GM18505 (cell line): Measurements from ENCODE around the gene AK4.
A peak's percentile ranks its signal among the peaks of the same experiment; 100 is the strongest.
"Not testable (repeated sequence)": the region's sequence is repeated elsewhere in the genome, so short reads cannot be mapped to it uniquely, and the experiment has no call there.

ENCODE experiments used
- ATAC-seq: cut with Tn5 transposase; IDR thresholded peaks from one replicate; pipeline ENCODE4 v1.9.1; 2021; ENCODE audit not compliant: unreplicated experiment
- POLR2A ChIP-seq: IDR thresholded peaks from 4 replicates; pipeline ENCODE4 v1.6.1; 2011; ENCODE audit warnings: borderline replicate concordance; ENCODE audit not compliant: insufficient read depth, insufficient read length; ENCODE audit errors: extremely low read depth

Gene AK4

DNA sequence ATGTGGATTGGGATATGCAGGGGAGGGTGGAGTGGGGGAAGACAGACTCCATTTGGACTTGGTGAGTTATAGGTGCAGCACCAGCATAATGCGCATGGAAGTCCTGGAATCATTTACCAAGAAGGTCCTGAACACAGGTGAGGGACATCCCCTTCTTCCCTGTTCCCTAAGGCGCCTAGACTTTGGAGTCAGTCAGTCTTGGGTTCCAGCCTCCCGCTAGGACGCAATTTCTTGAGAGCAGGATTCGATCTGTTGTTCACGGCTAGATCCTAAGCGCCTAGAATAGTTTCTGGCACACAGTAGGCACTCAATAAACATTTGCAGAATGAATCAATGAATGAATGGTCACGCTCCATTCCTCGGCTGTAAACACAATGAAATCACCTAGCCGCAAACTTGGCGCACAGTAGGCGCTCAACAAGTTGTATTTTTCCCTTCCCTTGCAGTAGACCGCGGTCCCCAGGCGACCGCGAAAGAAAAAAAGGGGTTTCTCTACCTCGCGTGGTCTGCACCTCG is 1.0 kb upstream of the AK4 start:
- no peak for TF ChIP-seq POLR2A
- ATAC-seq: no peak

DNA sequence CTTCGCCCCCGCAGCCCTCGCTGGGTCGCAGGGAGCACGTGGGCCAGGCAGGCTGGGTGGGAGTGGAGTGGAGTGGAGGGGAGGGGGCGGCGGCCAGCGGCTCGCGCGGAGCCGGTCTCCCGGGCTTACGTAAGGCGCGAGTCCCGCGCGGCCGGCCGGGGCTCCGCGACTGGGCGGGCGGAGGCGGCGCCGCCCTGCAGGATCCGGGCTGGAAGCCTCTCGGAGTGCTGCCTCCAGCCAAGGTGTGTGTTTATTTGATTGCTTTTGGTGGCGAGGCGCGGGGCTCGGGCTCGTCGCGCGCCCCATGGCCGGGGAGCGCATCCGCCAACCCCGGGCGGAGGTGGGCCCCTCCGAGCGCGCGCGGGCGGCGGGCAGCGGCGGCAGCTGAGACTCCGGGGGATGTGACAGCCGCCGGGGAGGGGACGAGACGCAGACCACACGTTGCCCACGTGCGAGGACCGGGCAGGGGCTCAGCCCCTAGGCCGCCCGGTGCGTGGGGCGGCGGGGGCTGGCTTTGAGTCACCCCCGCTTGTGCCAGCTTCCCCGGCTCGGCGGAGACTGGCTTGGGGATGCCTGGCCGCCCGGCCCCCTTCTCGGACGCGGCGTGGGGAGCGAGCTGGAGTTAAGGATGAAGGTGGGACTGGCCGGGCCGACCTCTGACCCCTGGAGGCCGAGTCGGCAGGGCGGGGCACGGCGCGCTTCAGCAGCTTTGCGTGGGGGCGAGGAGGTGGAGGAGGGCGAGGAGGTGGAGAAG is 402 bp upstream of the AK4 start:
- peak; percentile 58 for ATAC-seq

DNA sequence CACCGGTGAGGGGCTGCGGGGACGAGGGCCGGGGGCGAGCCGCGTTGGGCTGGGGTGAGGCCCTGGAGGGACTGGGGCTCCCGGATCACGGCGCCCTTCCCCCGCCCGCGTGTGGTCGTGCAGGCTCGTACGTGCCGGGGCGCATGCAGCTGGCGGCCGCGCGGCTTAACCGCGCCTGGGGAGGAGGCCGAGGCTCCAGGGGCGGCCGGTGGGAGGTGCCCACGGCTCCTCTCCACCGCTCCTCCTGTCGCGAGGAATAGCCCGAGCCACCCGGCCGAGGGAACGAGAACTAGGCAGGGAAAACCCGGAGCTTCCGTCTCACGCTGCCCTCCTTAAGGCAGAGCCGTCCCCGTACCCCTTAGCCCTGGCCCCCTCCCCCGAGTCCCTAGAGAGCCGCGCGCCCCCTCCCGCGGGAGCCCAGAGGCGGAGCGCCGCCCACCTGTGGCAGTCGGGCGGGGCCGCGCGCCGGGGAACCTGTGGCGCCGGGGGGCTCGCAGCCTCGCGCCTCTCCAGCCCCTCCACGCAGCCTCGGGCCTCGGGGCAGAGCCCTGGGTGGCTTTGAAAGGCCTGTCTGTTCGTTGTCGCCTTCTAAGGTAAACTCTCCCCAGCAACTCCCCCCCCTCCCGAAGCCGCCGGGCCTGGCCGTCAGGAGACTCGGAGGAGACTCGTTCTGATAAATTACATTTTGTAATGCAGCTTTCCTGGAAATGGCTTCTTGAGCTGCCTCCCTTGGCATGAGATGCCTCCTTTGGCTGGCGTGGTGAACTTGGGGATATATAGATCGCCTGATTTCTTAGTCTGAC is 746 bp downstream of the AK4 start:
- TF ChIP-seq POLR2A: no peak
- peak; percentile 63 for ATAC-seq

More for the DNA sequence above, 402 bp upstream of the AK4 start:
- TF ChIP-seq POLR2A: no peak

DNA sequence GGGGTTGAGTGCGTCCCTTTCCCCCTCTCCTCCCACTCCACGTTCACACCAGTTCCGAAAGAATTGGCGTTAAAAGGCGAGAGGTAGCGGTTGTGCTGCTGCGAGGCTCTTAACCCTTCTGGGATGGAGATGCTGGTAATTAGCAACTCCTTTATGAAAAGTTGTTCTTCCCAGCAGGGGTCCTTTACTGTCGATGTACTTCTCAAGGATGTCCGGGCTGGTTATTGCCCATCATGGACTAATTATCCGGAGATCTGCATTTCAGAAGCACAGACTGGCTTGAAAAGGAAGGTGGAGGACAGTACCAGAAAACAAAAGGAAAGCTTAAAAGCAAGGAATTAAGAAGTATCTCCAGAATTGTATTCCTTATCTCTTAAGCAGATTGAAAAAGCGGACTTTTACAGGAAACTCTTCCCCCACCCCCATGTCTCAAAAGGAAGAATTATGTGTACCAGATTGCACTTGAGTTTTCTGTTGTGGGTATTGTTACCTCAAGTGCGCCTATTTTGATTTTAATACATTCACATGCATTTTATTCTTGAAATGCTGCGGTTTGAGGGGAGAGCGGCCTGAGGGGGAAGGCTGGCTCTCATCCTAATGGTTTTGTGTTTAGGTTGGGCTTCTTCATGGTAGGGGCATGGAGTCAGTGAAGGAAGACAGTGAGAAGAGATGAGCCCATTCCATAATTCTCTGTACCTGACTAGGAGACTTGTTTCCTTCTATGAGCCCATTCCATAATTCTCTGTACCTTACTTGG is 1.5 kb downstream of the AK4 start:
- TF ChIP-seq POLR2A: no peak
- ATAC-seq: no peak

DNA sequence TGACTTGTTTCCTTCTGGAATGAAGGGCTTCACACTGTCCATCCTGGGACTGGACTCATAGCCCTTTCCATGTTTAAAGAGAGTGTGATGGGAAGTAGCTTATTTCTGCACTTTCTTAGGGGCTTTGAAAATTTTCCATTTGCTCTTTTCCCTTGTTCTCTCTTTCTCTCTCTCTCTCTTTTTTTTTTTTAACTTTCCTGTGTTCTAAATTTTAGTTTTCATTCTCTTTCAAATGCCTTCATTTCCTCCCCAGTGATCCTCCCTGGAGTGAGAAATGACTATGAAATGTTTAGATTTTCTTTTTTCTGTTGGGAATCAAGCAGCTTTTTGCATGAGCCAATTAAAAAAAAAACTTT is 2.1 kb downstream of the AK4 start:
- TF ChIP-seq POLR2A: no peak
- ATAC-seq: no peak

DNA sequence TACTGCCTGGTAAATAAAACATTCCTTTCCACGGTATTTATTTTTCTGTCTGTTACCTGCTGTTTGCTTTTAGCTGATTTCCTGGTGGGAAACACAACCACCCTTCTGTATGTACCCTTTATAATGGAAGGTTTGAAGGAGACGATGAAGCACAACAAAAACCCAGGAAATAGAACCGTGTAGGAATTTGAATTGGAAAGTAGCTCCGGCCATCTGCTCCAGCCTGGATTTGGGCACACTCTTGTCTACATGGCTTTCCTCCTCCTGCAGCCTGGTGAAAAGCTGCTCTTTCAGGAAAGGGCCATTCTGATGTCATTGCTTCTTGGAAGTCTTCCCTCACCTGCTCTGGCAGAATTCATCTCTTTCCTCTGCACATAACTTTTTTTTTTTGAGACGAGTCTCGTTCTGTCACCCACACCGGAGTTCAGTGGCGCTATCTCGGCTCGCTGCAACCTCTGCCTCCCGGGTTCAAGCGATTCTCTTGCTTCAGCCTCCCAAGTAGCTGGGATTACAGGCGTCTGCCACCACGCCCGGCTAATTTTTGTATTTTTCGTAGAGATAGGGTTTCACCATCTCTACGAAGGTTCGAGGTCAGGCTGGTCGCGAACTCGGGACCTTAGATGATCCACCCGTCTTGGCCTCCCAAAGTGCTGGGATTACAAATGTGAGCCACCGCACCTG is 2.7 kb downstream of the AK4 start:
- ATAC-seq: no peak
- TF ChIP-seq POLR2A: no peak

DNA sequence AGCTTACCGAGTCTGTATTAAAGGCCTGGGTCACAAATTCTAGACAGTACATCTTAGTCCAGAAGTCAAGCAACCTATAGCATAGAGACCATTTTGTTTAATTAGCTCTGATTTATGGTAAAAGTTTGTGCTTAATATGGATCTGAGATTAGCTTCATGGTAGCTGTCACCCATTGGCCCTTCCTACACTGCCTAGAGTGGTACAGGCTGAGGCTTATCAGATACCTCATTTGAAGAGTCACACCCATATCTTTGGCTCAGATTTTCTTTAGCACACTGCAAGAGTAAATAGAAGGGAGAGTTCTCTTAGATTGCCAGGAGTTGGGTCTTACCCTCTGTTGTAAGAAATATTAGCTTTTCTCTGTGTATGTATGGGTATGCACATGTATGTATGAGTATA is 3.6 kb downstream of the AK4 start:
- TF ChIP-seq POLR2A: no peak
- no peak for ATAC-seq

DNA sequence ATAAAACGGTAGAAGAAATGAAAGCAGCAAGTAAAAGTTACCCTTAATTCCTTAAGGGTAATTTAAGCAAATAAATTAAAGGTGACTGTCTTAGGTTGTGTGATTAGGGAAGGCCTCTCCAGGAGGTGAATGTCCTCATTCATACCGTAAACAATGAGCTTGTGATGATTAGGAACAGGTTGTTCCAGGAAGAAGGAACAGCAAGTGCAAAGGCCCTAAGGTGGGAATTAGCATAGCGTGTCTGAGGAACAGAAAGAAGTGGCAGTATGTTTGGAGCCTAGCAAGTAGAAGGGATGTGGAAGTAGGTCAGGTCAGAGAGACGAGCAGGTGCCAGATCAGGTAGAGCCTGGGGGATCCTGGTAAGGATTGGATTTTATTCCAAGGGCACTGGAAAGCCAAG is 5.6 kb downstream of the AK4 start:
- no peak for ATAC-seq
- TF ChIP-seq POLR2A: no peak

DNA sequence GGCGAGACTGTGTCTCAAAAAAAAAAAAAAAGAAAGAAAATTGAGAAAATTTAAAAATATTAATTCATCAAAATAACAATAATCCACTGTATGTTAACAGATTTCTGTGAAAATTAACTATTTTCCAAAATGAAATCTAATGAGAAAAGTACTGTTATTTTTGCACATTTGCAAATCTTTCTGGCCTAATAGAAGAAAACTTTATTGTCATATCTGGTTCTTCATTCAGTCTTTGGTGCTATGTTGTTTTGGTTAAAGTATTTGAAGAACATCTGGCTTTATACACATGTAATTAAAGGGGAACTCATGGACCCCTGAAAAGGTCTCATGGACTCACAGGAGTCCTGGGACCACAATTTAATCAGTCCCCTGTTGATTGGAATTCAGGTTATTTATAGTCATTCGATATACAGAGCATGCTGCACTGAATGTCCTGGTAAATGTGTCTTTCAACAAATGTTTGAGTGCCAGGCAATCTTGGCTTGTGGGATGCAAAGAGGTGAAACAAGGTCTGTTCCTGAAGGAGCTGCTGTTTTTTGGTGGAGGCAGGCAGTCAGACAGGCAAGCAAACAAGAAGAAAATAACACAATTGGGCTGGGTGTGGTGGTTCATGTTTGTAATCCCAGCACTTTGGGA is 9.0 kb downstream of the AK4 start:
- no peak for TF ChIP-seq POLR2A

DNA sequence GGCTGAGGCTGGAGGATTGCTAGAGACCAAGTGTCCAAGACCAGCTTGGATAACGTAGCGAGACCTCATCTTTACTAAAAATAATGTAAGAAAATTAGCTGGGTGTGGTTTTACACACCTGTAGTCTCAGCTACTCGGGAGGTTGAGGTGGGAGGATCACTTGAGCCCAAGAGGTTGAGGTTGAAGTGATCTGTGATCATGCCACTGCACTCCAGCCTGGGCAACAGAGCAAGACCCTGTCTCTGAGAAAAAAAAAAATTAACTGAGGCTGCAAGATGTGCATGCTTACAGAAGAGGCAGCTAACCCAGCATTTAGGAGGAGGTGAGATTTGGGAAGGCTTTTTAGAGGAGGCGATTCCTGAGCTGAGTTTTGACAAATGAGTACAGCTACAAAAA is 9.5 kb downstream of the AK4 start:
- no peak for ATAC-seq
- TF ChIP-seq POLR2A: no peak

More for the DNA sequence above, 9.0 kb downstream of the AK4 start:
- ATAC-seq: no peak

DNA sequence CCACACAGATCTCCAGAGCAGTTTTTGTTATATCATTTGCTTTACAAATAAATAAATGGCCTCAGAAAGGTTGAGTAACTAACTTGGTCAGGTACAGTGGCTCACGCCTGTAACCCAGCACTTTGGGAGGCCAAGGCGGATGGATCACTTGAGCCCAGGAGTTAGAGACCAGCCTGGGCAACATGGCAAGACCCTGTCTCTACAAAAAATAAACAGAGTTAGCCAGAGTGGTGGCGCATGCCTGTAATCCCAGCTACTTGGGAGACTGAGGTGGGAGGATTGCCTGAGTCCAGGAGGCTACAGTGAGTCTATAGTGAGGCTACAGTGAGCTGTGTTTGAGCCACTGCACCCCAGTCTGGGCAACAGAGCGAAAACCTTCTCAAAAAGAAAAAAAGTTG is 11.3 kb downstream of the AK4 start:
- ATAC-seq: not testable (repeated sequence)

DNA sequence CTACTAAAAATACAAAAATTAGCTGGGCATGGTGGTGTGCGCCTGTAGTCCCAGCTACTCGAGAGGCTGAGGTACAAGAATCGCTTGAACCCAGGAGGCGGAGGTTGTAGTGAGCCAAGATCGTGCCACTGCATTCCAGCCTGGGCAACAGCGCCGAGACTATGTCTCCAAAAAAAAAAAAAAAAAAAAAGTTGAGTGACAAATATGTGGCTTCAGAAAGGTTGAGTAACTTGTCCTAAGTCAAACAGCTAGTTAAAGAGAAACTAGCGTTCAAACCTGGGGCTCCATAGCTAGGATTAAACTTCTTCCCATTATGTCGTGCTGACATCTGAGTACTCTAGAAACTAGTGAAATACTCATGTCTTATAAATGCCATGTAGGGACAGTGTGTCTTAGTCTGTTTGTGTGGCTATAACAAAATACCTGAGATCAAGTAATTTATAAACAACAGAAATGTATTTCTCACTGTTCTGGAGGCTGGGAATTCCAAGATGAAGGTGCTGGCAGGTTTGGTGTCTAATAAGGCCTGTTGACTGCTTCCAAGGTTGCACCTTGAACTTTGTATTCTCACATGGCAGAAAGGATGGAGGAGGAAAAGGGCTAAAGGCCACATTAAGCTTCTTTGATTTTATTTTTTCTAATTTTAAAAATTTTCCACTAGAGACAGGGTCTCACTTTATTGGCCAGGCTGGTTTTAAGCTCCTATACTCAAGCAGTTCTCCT is 12.0 kb downstream of the AK4 start:
- no peak for ATAC-seq
- no peak for TF ChIP-seq POLR2A
